GM18951 (cell line): ENCODE results near the gene HSPA1B.
"Not testable (repeated sequence)": the region's sequence is repeated elsewhere in the genome, so short reads cannot be mapped to it uniquely, and the experiment has no call there.

ENCODE experiments used
- POLR2A ChIP-seq: IDR thresholded peaks from 4 replicates; pipeline ENCODE4 v1.6.1; 2011; ENCODE audit warnings: mild to moderate bottlenecking; ENCODE audit not compliant: insufficient read length, insufficient read depth; ENCODE audit errors: extremely low read depth
- in situ Hi-C: fragments of 300-500 bp; cut with MboI; formaldehyde crosslinking; loops from one replicate; pipeline ENCODE4 v1.12.0; 2022; ENCODE audit warnings: low sequenced_read_pairs, mixed read lengths, inconsistent platforms; ENCODE audit not compliant: unreplicated experiment

Gene HSPA1B

DNA sequence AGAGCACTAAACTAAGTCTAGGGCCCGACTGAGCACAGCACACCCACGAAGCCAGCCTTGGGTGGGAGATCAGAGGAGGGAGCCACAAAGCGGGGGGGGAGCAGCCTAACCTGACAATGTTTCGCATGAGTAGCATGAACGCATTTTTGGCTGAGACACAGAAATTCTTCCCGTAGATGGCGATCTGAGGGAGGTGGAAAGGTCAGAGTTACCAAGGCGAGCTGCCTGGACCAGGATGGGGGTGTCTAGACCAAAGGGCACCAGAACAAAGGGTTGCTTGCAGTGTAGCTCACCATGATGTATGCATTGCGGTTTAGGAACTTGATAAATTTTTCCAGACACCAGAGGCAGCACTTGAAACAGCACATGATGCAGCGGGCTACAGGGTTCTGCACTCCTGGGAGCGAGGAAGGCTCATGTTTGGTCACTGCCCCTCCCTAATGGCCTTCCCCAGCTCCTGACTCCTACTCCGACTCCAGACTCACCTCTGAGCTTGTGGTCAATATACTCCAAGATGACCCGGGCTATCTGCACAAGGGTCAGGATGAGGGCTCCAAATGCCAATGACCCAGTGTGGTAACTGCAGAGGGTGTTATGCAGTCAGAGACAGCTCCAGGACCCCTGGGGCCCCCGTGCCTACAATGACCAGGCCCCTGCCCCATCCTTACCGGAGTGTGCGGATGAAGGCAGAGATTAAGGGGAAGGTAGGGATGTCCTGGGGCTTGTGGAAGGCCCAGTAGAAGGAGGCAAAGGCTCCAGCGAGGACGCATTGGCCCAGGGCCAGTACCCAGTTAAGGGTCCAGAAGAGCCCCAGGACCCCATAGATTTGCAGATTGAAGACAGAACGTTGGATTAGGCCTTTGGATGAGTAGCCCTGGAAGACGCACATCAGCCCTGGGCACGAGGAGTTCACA lies 37.9 kb downstream of the HSPA1B start:
- no peak for TF ChIP-seq POLR2A
- in situ Hi-C loops = no loop called here

DNA sequence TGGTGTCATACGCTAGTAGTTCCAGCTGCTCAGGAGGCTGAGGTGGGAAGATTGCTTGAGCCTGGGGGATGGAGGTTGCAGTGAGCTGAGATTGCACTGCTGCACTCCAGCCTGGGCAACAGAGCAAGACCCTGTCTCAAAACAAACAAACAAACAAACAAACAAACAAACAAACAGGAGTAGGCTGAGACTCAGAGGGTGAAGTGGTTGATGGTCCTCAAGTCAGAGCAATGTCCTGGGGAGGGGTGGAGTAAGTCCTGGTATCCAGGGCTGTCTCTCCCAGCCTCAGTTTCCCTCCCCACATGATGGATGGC lies 41.1 kb downstream of the HSPA1B start:
- in situ Hi-C loops = not testable (repeated sequence)

DNA sequence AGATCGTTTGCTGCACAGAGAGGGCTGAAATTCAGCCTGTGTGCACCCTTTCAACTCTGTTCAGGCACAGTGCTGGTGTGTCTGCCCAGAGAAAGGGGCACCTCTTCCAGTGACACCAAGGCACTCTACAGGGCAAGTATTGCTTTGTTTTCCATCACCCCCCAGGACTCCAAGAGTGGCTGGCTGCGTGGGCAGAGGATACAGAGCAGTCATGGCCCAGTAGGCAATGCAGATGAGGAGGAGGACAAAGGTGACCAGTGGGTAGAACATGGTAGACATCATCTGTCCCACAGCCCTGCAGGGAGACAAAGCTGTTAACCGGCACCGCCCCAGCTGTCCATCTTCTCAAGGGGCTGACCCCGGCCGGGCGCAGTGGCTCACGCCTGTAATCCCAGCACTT lies 41.8 kb downstream of the HSPA1B start:
- TF ChIP-seq POLR2A = no peak
- in situ Hi-C loops = no loop called here

DNA sequence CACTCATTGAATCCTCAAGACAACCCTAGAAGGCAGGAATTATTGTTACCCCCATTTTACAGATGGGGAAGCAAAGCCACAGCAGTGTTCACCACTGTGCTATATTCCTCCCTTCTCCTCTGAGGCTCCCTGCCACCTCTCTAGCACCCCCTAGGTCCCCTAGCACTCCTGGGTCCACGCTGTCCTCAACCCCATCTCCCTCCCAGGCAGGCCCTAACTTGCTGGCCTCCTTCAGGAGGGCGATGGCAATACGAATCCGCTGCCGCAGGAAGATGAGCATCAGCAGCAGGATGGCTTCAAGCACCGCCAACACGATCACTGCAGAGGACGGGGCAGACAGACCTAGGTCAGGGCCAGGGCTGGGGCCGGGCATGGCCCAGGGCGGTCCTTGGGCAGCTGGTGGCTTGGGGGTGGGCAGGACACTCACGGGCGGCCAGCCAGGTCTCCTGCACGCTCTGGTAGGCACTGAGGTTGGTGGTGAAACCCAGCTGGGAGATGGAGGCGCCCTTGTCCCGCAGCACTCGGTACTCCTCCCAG lies 42.9 kb downstream of the HSPA1B start:
- in situ Hi-C loops = no loop called here
- TF ChIP-seq POLR2A = no peak

DNA sequence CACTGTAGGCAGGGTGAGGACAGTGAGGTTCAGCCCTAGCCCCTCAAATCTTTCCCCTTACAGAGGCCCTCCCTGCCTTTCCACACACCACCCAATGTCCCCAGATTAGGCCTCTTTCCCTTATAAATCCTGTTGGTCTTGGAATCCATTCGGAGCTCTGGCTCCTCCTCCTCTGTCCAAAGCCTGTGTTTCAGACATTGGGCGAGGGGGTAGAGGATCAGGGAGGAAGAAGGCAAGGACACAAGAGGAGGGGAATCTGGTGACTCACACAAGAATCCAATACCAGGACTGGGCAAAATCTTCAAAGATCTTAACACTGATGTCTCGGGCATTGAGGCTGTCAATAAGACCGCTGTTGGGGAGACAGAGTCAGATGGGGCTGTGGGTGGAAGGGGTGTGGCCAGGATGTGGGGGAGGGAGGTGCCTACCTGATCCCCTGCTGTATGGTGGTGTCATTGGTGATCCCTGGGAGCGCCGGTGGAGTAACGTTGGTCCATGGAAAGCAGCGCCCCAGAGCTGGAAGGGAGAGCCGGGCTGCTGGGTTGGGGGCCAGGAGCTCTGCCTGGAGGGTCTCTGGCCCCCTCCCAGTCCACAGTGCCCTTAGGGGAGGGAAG lies 43.6 kb downstream of the HSPA1B start:
- no peak for TF ChIP-seq POLR2A
- in situ Hi-C loops = no loop called here

DNA sequence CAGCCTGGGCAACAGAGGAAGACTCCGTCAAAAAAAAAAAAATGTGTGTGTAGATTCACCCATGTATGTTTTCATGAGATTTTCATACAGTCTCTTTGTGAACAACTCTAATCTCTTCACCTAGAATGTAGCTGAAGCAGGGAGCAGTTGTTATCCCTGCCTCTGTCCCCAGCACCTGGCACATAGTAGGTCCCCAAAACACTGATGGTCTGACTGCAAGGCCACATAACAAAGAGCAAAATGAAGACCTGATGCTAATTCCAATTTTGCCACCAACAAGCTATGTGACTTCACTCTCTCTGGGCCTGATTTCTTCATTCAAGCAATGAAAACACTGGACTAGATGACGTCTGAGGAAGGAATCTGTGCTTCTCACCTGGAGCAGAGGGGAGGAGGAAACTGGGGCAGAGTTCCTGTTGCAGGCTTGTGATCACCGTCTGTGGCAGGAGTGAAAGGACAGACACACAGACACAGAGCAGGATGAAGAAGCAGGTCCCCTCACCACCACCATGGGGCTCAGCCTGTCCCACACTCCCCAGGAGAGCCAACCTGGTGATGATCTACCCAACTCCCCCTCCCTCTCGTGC lies 46.6 kb downstream of the HSPA1B start:
- in situ Hi-C loops = no loop called here
- no peak for TF ChIP-seq POLR2A

DNA sequence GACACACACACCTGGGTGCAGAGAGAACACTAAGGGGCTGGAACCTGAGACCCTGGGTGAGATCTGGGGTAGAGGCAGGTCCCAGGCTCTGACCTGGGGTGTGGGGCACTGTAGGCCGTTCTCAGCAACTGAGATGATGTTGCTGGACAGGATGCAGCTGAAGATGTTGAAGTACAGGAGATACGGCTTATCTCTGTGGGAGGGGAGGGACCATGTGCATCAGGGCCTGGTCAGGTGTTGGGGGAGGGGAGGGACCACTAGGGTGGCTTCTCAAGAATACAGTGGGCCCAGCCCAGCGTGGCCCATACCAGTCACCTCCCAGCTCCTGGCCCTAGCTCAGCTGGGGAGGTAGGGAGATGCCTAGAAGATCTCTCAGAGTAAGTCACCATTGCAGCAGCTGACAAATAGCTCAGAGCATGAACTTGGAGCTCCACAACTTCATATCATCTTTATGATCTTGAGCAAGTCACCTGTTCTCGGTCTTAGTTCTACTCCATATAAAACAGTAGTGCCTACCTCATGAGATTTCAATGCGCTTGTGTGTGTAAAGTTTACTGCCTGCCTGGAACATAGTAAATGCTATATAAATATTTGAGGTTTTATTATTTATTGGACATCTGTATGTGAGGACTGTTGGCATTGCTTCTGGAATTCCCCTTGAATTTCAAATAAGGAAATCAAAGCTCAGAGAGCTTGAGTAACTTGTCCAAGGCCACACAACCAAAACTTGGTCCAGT lies 47.5 kb downstream of the HSPA1B start:
- TF ChIP-seq POLR2A = no peak
- in situ Hi-C loops = no loop called here

DNA sequence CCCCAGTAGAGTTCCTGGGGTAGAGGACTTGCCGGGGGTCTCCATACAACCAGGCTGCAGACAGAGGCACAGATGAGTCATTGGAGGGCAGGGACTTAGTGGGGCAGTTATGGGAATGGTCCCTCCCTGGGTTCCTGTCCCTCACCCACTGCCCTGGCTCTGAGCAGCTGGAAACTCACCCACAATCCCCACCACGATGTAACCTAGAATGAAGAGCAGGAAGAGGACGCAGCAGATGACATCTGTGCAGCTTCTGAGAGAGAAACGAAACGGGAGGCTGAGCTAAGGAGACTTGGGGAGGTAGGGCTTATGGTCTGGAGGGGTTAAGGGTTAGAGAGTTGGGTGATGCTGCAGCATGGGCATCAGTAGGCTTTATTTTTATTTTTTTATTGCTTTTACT lies 48.3 kb downstream of the HSPA1B start:
- no peak for TF ChIP-seq POLR2A
- in situ Hi-C loops = no loop called here

DNA sequence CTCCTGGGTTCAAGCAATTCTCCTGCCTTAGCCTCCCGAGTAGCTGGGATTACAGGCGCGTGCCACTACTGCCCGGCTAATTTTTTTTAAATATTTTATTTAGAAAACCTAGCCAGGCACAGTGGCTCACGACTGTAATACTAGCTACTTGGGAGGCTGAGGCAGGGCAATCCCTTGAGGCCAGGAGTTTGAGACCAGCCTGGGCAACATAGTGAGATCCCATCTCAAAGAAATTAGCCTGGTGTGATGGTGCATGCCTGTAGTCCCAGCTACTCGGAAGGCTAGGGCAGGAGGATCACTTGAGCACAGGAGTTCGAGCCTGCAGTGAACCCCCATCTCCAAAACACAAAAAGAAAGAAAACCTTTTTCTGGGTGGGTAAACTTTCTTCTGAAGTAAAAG lies 48.8 kb downstream of the HSPA1B start:
- in situ Hi-C loops = no loop called here
- TF ChIP-seq POLR2A = no peak

DNA sequence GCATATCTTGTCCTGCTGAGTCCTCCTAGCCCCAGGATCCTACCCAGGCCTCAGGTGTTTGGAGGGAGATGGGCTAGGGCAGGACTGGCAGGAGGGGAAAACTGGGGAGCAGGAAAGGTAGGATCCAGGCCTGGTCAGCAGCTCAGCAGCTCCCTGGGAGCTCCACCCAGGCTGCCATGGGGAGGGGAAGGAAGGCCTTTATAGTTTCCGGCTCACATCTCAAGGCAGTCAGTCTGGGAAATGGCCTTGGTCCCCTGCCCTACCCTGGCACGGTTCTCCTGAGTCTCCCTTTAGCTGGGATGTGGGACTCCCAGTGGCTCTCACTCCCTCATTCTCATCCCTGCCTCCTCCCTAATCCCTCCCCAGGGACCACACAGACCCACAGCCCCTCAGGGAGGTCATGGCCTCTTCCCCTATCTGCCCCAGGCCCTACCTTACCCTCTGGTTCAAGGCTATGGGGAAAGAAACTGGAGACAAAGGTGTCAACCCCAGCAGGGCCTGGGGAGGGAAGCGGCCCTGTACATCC lies 49.6 kb downstream of the HSPA1B start:
- in situ Hi-C loops = no loop called here

DNA sequence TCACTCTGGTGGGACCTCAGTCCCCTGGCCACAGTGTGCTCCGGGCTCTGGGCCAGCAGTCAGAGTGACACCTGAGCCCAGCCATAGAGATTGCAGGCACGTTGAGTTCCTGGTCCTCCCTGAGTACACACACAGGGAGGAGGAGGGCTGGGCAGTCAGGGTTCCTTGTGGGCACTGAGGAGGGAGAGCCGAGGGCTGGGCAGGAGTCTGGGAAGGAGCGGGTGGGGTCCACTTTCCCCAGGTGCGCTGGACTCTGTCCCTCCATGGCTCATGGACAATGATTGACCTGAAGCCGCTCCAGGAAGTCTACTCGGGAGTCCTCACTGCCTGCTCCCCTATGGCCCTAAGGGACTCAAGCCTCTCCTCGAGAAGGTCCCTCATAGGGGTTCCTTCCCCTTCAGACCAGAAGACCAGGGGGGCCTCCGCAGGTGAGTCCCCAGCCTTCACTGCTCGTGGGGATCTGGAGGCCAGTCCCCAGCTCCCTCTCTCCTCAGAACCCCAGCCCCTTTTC lies 50.2 kb downstream of the HSPA1B start:
- TF ChIP-seq POLR2A = no peak
- in situ Hi-C loops = no loop called here

More for the DNA sequence above, 49.6 kb downstream of the HSPA1B start:
- no peak for TF ChIP-seq POLR2A

DNA sequence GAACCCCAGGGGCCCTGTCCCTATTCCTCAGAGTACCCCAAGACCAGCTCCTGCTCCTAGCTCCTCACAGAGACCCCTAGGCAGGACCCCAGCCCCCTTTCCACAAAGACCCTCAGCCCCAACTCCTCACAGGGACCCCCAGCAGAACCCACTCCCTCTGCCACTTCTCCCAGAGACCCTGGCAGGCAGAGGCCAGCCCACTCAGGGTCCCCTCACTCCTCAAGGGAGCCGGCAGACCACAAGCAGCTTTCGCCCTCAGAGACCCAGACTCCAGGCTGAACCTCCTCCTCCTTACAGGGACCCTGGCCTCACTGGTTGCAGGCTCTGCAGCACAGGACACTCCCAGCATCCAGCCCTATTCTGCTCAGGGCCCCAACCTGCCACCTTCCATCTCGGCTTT lies 50.7 kb downstream of the HSPA1B start:
- TF ChIP-seq POLR2A = no peak
- in situ Hi-C loops = no loop called here

DNA sequence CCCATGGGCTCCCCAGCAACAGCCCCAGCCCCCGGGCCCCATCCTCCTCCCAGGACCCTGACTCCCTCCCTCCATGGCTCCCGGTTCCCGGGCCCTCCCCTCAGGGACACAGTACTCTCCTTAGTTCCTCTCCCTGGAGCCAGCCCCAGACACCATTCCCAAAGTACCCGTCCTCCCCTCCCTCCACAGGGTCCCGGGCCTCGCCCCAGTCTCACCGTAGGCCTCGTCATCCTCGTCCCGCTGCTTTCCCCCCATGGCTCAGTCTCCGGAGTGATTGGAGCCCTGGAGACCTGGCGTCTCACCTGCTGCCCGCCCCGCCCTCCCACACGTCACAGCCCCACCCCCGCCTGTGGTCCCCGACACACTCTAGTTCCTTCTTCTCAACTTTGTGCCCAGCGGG lies 51.2 kb downstream of the HSPA1B start, which contains the start of gene SLC44A4:
Gene SLC44A4 (minus strand): TSS at position 272 of the 400 bp plus-strand sequence. CDS start 17 bp downstream, at position 255.
- in situ Hi-C loops = no loop called here
- TF ChIP-seq POLR2A = no peak

DNA sequence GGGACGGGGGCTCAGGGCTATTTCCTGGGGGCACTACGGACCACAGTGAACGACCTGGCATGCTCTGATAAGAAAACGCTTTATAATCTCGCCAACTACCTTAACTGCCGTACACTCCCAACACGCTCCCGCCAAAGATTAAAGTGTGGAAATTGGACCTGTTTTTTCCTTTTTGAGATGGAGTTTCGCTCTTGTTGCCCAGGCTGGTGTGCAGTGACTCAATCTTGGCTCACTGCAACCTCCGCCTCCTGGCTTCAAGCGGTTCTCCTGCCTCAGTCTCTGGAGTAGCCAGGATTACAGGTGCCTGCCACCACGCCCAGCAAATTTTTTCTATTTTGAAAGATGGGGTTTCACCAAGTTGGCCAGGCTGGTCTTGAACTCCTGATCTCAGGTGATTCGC lies 51.6 kb downstream of the HSPA1B start:
- in situ Hi-C loops = no loop called here
- no peak for TF ChIP-seq POLR2A
